Tibial artery (tissue), 4 donors: ENCODE measurements around the gene COL18A1.
"Not testable (repeated sequence)": the region's sequence is repeated elsewhere in the genome, so short reads cannot be mapped to it uniquely, and the experiment has no call there.

Experiments
- DNase-seq, 2 donors: peaks; one replicate each; pipeline ENCODE4 v3.0.0-alpha.2; 2019
- H3K27ac ChIP-seq, 2 donors: fragments of 200-600 bp; sonication (generic) in 1 of 2; 1 replicate in 1 of 2; 2 replicates in 1 of 2; pipeline ENCODE4 v1.5.1; 2018 to 2019; ENCODE audit warnings: mild to moderate bottlenecking in 1 of 2
- H3K27me3 ChIP-seq, 2 donors: fragments of 200-600 bp; sonication (generic) in 1 of 2; one replicate each; pipeline versions ENCODE4 v1.5.1 to v1.6.0; 2016 to 2019
- H3K36me3 ChIP-seq, 3 donors: fragments of 200-600 bp; sonication (generic) in 2 of 3; one replicate each; pipeline ENCODE4 v1.5.1; 2016 to 2019; ENCODE audit warnings: mild to moderate bottlenecking in 2 of 3
- H3K4me1 ChIP-seq, 4 donors: fragments of 200-600 bp; sonication (generic) in 2 of 4; 1 replicate in 3 of 4; 2 replicates in 1 of 4; pipeline ENCODE4 v1.5.1; 2016 to 2019
- H3K4me3 ChIP-seq, 2 donors: fragments of 200-600 bp; sonication (generic) in 1 of 2; 1 replicate in 1 of 2; 2 replicates in 1 of 2; pipeline ENCODE4 v1.5.1; 2018 to 2019; ENCODE audit warnings: mild to moderate bottlenecking in 2 of 2
- H3K9me3 ChIP-seq, 3 donors: fragments of 200-600 bp; sonication (generic) in 1 of 3; one replicate each; pipeline ENCODE4 v1.5.1; 2016 to 2019
- intact Hi-C: fragments of 100-400 bp; cut with DNase I; formaldehyde crosslinking; loops from one replicate; pipeline ENCODE4 v1.15.0; 2023; ENCODE audit warnings: low total_unique reads
- TF ChIP-seq, protein P1 (sequence below), 2 experiments: fragments of 200-600 bp in 1 of 2; fragments of 450-650 bp in 1 of 2; IDR thresholded peaks; one replicate each; pipeline ENCODE4 v1.5.1; 2017 to 2019; ENCODE audit warnings: antibody characterized with exemption in 2 of 2, mild to moderate bottlenecking in 1 of 2, moderate library complexity in 1 of 2

COL18A1 gene

DNA sequence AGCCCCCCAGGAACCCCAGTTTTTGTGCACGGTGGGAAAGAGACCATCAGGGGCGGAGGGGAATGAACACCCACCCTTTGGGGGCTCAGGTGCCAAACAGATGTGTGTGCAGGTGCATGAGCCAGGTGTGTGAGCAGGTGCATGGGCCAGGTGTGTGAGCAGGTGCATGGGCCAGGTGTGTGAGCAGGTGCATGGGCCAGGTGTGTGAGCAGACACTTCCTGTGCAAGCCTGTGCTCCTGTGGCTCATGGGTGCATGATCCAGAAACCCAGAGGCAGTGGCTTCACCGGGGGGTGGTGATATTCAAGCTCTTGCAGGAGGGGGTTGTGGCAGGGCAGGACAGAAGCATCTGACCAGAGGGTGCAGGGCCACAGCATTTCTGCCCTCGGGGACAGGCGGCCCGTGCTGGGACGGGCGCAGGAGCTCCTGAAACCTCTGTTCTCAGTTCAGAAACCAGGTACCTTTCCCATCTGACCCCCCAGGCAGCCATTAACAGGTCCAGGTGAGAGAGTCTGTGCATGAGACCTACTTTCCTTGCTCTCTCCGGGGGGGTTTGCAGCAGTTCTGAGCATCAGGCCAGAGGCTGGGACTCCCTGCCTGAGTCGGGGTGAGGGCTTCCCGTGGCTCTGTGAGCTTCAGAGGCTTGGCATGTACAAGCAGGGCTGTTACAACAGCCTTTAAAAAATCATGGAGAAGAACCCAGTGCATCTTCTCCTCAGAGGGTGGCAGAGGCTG, 29.1 kb downstream of the COL18A1 start:
- TF ChIP-seq, protein P1, sequence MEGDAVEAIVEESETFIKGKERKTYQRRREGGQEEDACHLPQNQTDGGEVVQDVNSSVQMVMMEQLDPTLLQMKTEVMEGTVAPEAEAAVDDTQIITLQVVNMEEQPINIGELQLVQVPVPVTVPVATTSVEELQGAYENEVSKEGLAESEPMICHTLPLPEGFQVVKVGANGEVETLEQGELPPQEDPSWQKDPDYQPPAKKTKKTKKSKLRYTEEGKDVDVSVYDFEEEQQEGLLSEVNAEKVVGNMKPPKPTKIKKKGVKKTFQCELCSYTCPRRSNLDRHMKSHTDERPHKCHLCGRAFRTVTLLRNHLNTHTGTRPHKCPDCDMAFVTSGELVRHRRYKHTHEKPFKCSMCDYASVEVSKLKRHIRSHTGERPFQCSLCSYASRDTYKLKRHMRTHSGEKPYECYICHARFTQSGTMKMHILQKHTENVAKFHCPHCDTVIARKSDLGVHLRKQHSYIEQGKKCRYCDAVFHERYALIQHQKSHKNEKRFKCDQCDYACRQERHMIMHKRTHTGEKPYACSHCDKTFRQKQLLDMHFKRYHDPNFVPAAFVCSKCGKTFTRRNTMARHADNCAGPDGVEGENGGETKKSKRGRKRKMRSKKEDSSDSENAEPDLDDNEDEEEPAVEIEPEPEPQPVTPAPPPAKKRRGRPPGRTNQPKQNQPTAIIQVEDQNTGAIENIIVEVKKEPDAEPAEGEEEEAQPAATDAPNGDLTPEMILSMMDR (IDR thresholded peaks at IDR 0.05) = no peak
- Histone ChIP-seq H3K4me3 (no peak overlapping the region), H3K9me3 (no peaks in the 10 kb centered on the region), H3K36me3 (no peaks in the 10 kb centered on the region), H3K4me1 (peaks cover 4 to 87% (median 74%) of the 10 kb centered on the region in 4 donors), H3K27ac (peak overlapping the region; percentile 77 to 98), H3K27me3 (no peaks in the 10 kb centered on the region)
- intact Hi-C loops = loop anchor here (5.0 kb wide), 2 partner anchors 47 to 127 kb away; no protein-coding TSS in a partner anchor
- DNase-seq = no peak

DNA sequence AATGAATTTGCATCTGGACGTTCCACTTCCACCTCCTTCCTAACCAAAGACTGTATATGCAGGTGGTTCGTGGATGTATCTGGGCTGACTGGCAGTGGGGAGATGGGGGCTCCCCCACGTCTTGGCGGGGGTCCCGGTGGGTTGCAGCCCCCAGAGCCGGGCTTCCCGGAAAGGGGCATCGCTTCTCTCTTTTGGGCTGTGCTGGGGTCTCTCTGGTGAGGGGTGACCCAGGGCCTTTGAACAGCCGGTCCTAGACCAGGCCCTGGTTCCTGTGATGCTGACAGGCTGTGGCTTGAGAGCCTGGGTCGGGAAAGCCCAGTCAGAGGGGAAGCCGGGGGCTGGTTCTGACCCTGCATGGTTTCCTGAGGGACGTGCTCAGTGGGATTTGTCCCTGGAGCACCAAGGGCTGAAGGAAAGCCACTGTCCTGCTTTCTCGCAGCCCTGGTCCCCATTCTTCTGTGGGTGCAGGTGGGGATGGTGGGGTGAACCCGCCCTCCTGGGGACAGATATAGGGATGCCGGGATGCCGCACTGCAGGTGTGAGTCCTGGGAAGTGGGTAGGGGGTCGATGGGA, 29.8 kb downstream of the COL18A1 start:
- Histone ChIP-seq H3K36me3 (no peaks in the 10 kb centered on the region), H3K27me3 (no peaks in the 10 kb centered on the region), H3K4me3 (no peak overlapping the region), H3K9me3 (no peaks in the 10 kb centered on the region), H3K4me1 (peaks cover 4 to 84% (median 76%) of the 10 kb centered on the region in 4 donors), H3K27ac (peak overlapping the region; percentile 64 to 98)
- DNase-seq = no peak
- TF ChIP-seq, protein P1 (IDR thresholded peaks at IDR 0.05) = no peak
- intact Hi-C loops = loop anchor here (5.0 kb wide), 2 partner anchors 47 to 127 kb away; no protein-coding TSS in a partner anchor

DNA sequence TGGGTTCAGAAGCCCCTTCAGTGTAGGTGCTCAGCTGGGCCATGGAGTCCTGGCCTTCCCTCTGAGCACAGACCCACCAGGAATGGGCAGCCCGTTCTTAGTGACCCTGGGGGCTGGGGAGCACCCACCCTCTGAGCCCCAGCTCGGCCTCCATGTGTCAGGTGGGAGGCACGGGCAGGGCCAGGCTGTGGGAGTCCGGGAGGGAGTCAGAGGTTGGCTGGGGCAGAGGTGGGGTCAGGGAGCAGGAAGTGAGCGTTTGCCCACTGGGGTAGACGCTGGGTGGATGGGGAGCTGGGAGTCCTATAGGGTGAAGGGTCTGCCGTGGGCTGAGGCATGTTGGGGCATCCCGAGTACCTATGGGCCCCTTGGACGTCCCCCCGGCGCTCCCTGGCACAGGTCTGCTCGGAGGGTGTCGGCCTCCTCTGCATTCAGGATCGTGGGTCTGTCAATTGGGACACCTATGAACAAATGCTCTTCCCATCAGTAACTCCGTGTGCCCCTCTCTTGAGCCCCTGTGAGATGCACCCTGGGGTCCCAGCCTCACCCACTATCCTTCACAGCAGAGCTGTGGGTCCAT, 30.5 kb downstream of the COL18A1 start:
- no peak overlapping the region for H3K4me3 ChIP-seq
- H3K9me3 ChIP-seq = no peaks in the 10 kb centered on the region
- intact Hi-C loops = no loop called here
- TF ChIP-seq, protein P1 (IDR thresholded peaks at IDR 0.05) = no peak
- no peaks in the 10 kb centered on the region for H3K36me3 ChIP-seq
- DNase-seq = no peak
- H3K27me3 ChIP-seq = no peaks in the 10 kb centered on the region
- peaks cover 4 to 81% (median 72%) of the 10 kb centered on the region in 4 donors for H3K4me1 ChIP-seq
- peak overlapping the region; percentile 64 to 98 for H3K27ac ChIP-seq

DNA sequence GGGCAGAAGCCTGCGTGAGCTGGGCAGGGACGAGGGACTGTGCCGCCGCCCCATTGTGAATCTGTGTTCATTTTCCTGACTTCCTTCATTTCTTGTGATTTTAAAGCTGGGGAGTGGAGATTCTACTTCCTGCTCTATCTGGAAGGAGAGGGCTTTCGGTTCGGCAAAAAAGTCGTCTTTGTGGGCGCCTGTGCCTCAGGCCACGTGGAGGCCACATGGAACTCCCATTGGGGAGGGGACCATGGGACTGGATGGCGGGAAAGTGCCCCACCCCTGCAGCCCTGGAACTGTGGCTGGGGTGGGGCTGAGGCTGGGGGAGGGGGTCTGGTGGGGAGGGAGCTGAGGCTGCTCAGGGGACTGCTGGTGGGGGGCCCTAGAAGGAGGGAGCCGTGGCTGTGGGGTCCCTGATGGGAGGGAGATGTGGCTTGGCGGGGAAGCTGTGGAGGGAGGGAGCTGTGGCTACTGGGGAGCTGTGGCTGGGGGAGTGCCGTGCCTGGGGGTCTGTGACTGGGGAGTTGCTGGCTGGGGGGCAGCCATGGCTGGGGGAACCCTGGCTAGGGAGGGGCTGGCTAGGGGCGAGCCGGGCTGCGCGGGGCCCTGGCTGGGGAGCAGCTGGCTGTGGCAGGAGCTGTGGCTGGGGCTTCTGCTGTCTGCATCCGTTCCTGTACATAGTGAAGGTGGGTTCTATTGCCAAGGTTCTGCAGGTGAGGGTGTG, 31.5 kb downstream of the COL18A1 start:
- no peaks in the 10 kb centered on the region for H3K9me3 ChIP-seq
- DNase-seq = no peak
- no peak overlapping the region for H3K4me3 ChIP-seq
- peak overlapping the region; percentile 64 to 98 for H3K27ac ChIP-seq
- H3K36me3 ChIP-seq = no peaks in the 10 kb centered on the region
- intact Hi-C loops = no loop called here
- peaks cover 4 to 71% (median 61%) of the 10 kb centered on the region in 4 donors for H3K4me1 ChIP-seq
- H3K27me3 ChIP-seq = no peaks in the 10 kb centered on the region
- TF ChIP-seq, protein P1 (IDR thresholded peaks at IDR 0.05) = no peak

DNA sequence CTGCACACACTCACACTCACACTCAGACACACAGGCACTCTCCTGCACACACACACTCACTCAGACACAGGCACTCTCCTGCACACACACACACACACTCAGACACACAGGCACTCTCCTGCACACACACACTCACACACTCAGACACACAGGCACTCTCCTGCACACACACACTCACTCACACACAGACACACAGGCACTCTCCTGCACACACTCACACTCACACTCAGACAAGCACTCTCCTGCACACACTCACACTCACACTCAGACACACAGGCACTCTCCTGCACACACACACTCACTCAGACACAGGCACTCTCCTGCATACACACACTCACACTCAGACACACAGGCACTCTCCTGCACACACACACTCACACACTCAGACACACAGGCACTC, 32.9 kb downstream of the COL18A1 start:
- H3K4me1 ChIP-seq = peaks cover 4 to 61% (median 48%) of the 10 kb centered on the region in 4 donors
- DNase-seq, H3K4me3 ChIP-seq, H3K9me3 ChIP-seq, H3K36me3 ChIP-seq, H3K27me3 ChIP-seq: not testable (repeated sequence)
- intact Hi-C loops = loop anchor here (2.0 kb wide), 1 partner anchor 145 kb away; no protein-coding TSS in a partner anchor
- peak overlapping the region; percentile 65 to 75 for H3K27ac ChIP-seq
